RWPE2 (cell line): Measurements from ENCODE around the gene POLR1G.
A peak's percentile ranks its signal among the peaks of the same experiment; 100 is the strongest.

ENCODE experiments used
- ATAC-seq: fragments of 200-7000 bp; cut with Tn5 transposase; 3 replicates; pipeline ENCODE4 v1.9.1; 2021; ENCODE audit warnings: low read depth
- DNase-seq: peaks from one replicate; pipeline ENCODE4 v3.0.0-alpha.2; 2020; ENCODE audit warnings: low spot score
- H3K27ac ChIP-seq: fragments of 450-650 bp; 2 replicates; pipeline ENCODE4 v1.5.1; 2017; ENCODE audit warnings: mild to moderate bottlenecking; ENCODE audit not compliant: poor library complexity, severe bottlenecking
- H3K27me3 ChIP-seq: fragments of 250-450 bp; sonication (Bioruptor Pico); 2 replicates; pipeline ENCODE4 v1.5.1; 2021; ENCODE audit warnings: mild to moderate bottlenecking, moderate library complexity; ENCODE audit not compliant: insufficient read depth, poor library complexity, severe bottlenecking
- H3K36me3 ChIP-seq: fragments of 250-450 bp; sonication (Bioruptor Pico); 2 replicates; pipeline ENCODE4 v1.5.1; 2020; ENCODE audit warnings: low read depth, mild to moderate bottlenecking, moderate library complexity
- H3K4me1 ChIP-seq: fragments of 250-450 bp; sonication (Bioruptor Pico); 2 replicates; pipeline ENCODE4 v1.5.1; 2021; ENCODE audit warnings: mild to moderate bottlenecking, moderate library complexity; ENCODE audit not compliant: insufficient read depth, poor library complexity, severe bottlenecking
- H3K4me3 ChIP-seq: fragments of 250-450 bp; sonication (Bioruptor Pico); 2 replicates; pipeline ENCODE4 v1.5.1; 2021; ENCODE audit warnings: mild to moderate bottlenecking, moderate library complexity; ENCODE audit not compliant: severe bottlenecking
- H3K9me3 ChIP-seq: fragments of 250-450 bp; sonication (Bioruptor Pico); 2 replicates; pipeline ENCODE4 v1.5.1; 2021; ENCODE audit warnings: mild to moderate bottlenecking, moderate library complexity; ENCODE audit not compliant: severe bottlenecking
- CTCF ChIP-seq: fragments of 450-650 bp; IDR thresholded peaks from one replicate; pipeline ENCODE4 v1.5.1; 2017; ENCODE audit warnings: mild to moderate bottlenecking, moderate library complexity; ENCODE audit not compliant: poor library complexity, severe bottlenecking

The POLR1G gene

DNA sequence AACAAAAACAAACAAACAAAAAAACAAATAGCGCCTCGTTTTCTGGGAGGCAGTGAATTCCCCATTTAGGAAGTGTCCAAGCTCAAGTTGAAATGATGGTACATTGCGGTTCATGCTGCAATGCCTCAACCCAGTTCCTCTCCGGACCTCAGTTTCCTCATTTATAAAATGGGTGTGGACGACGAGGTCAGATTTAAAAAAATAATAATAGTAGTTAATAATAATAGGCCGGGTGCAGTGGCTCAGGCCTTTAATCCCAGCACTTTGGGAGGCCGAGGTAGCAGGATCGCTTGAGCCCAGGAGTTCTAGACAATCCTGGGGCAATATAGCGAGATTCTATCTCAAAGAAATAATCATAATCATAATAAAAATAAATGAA lies 32.7 kb downstream of the POLR1G start:
- DNase-seq (no peak), ATAC-seq (no peak)
- TF ChIP-seq CTCF: no peak
- Histone ChIP-seq H3K4me1 (peaks cover 10% of the 10 kb centered on the region), H3K27me3 (no peaks in the 10 kb centered on the region), H3K9me3 (no peaks in the 10 kb centered on the region), H3K36me3 (no peaks in the 10 kb centered on the region), H3K4me3 (peak overlapping the region; percentile 86), H3K27ac (peak overlapping the region; percentile 65)

DNA sequence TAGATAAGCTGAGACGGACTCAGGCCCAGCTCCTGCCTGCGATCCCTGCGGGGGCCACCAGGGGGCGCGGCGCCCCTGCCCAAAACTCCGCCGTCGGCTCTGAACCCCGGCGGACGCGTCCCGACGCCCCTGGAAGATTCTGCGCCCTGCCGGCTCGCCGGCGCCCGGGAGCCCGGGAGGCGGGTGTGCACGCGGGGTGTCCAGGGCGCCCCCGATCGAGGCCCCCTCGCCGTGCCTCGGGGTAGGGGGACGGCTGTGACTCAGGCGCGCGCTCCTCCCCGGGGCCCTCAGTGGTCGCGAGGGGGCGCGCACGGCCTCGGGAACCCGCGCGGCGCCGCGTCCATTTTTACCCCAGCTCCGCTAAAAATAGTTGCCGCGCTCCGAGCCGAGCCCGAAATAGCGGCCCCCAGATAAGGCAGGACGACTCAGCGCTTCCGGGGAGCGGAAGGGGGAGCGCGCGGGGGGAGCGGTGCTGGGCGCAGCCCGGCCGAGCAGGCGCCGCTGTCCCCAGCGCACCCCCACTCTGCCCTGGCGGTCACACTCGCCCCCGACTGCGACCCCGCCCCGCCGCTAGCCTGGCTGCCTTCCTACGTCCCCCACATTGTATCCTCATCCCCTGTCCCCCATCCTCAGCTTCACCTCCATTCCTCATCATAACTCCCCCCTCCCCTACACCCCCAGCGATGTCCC lies 33.3 kb downstream of the POLR1G start:
- H3K27ac ChIP-seq: peak overlapping the region; percentile 65
- no peaks in the 10 kb centered on the region for H3K9me3 ChIP-seq
- ATAC-seq (peak; percentile 47), DNase-seq (no peak)
- peak; percentile 99 for TF ChIP-seq CTCF
- no peaks in the 10 kb centered on the region for H3K27me3 ChIP-seq
- H3K4me3 ChIP-seq: peak overlapping the region; percentile 86
- peaks cover 15% of the 10 kb centered on the region for H3K4me1 ChIP-seq
- H3K36me3 ChIP-seq: no peaks in the 10 kb centered on the region

- Histone ChIP-seq H3K4me3 (no peak overlapping the region), H3K36me3 (no peaks in the 10 kb centered on the region), H3K27ac (peak overlapping the region; percentile 65), H3K27me3 (no peaks in the 10 kb centered on the region), H3K9me3 (no peaks in the 10 kb centered on the region), H3K4me1 (peaks cover 16% of the 10 kb centered on the region)
- no peak for ATAC-seq
- DNase-seq: no peak
- no peak for TF ChIP-seq CTCF
Observed at GRCh38 chr19:45440259-45440638, 33.8 kb downstream of the POLR1G start.

GRCh38 chr19:45440873-45441654 lies 34.6 kb downstream of the POLR1G start:
- Histone ChIP-seq H3K4me1 (peaks cover 16% of the 10 kb centered on the region), H3K27ac (peak overlapping the region; percentile 65), H3K9me3 (no peaks in the 10 kb centered on the region), H3K36me3 (no peaks in the 10 kb centered on the region), H3K4me3 (no peak overlapping the region), H3K27me3 (no peaks in the 10 kb centered on the region)
- no peak for DNase-seq
- TF ChIP-seq CTCF: no peak
- ATAC-seq: 0 out of 3 replicates have a peak, but pooled peaks have one; percentile 3

- no peaks in the 10 kb centered on the region for H3K9me3 ChIP-seq
- ATAC-seq (no peak), DNase-seq (no peak)
- peaks cover 27% of the 10 kb centered on the region for H3K4me1 ChIP-seq
- no peaks in the 10 kb centered on the region for H3K27me3 ChIP-seq
- no peak for TF ChIP-seq CTCF
- peak overlapping the region; percentile 90 for H3K27ac ChIP-seq
- no peaks in the 10 kb centered on the region for H3K36me3 ChIP-seq
- no peak overlapping the region for H3K4me3 ChIP-seq
Observed at GRCh38 chr19:45442408-45442777, 35.9 kb downstream of the POLR1G start.
